SK-MEL-5 (cell line): ENCODE measurements around the gene GAS7. TPM values are rescaled to one million over a fixed set of nuclear protein-coding genes. Genes with fewer than 3 reads are reported as not detected.

Source experiments
- DNase-seq: peaks from one replicate; pipeline ENCODE4 v3.0.0-alpha.2; 2016; ENCODE audit warnings: low read depth, low spot score
- in situ Hi-C: cut with HindIII; loops from 2 replicates; pipeline ENCODE4 v1.10.0; 2016; ENCODE audit warnings: low sequenced_read_pairs, high pct_unique_total_duplicates, low pct_unique_long_range_greater_than_20kb
- total RNA-seq: library from RNA; depleted of rRNA; stranded (reverse); fragments of >200 nt; shearing (Covaris generic); gene quantifications from 2 replicates; pipeline ENCODE4 v1.2.3, GENCODE V29; 2014

Gene GAS7
- total RNA-seq, 1 experiment from 2014 or later, result 115 TPM

- in situ Hi-C loops, result no loop called here
- no peak for DNase-seq
Observed at GRCh38 chr17:9973669-9974447, 224.5 kb downstream of the GAS7 start.

GRCh38 chr17:9971991-9972390 lies 226.4 kb downstream of the GAS7 start:
- DNase-seq, result no peak
- in situ Hi-C loops, result no loop called here

- DNase-seq, result no peak
- in situ Hi-C loops, result no loop called here
Observed at GRCh38 chr17:9969301-9969935, 229.0 kb downstream of the GAS7 start.

- in situ Hi-C loops, result no loop called here
- no peak for DNase-seq
Observed at GRCh38 chr17:9968881-9969280, 229.5 kb downstream of the GAS7 start.

GRCh38 chr17:9968008-9968407 lies 230.4 kb downstream of the GAS7 start:
- DNase-seq, result no peak
- in situ Hi-C loops, result no loop called here

- DNase-seq, result peak; percentile 40
- in situ Hi-C loops, result no loop called here
Observed at GRCh38 chr17:9959377-9959981, 238.9 kb downstream of the GAS7 start.

- DNase-seq, result no peak
- in situ Hi-C loops, result no loop called here
Observed at GRCh38 chr17:9958586-9959281, 239.7 kb downstream of the GAS7 start.

- in situ Hi-C loops, result no loop called here
- no peak for DNase-seq
Observed at GRCh38 chr17:9957244-9957643, 241.2 kb downstream of the GAS7 start.

- no peak for DNase-seq
- in situ Hi-C loops, result no loop called here
Observed at GRCh38 chr17:9956474-9957131, 241.8 kb downstream of the GAS7 start.

- DNase-seq, result no peak
- in situ Hi-C loops, result no loop called here
Observed at GRCh38 chr17:9953492-9953891, 244.9 kb downstream of the GAS7 start.

- in situ Hi-C loops, result no loop called here
- DNase-seq, result no peak
Observed at GRCh38 chr17:9951803-9952202, 246.6 kb downstream of the GAS7 start.

- no peak for DNase-seq
- in situ Hi-C loops, result no loop called here
Observed at GRCh38 chr17:9948928-9949327, 249.5 kb downstream of the GAS7 start.

GRCh38 chr17:9944704-9945103 lies 253.7 kb downstream of the GAS7 start:
- in situ Hi-C loops, result no loop called here
- no peak for DNase-seq

GRCh38 chr17:9943343-9943742 lies 255.1 kb downstream of the GAS7 start:
- in situ Hi-C loops, result no loop called here
- no peak for DNase-seq

- in situ Hi-C loops, result no loop called here
- no peak for DNase-seq
Observed at GRCh38 chr17:9942885-9943284, 255.5 kb downstream of the GAS7 start.

- no peak for DNase-seq
- in situ Hi-C loops, result no loop called here
Observed at GRCh38 chr17:9941305-9941704, 257.1 kb downstream of the GAS7 start.

- in situ Hi-C loops, result no loop called here
- DNase-seq, result no peak
Observed at GRCh38 chr17:9940841-9941240, 257.6 kb downstream of the GAS7 start.

GRCh38 chr17:9938764-9939163 lies 259.6 kb downstream of the GAS7 start:
- in situ Hi-C loops, result no loop called here
- DNase-seq, result no peak
